ENCODE measurements around the gene TMEM205.

GRCh38 chr19:11346104-11346940 lies at the start of gene TMEM205, which contains the start of gene CCDC159:
- TF ChIP-seq EZH2 (IDR thresholded peaks at IDR 0.05; ENCODE audit: insufficient read depth, poor library complexity, severe bottlenecking) = no peak
- TF ChIP-seq EZH2phosphoT487 (IDR thresholded peaks at IDR 0.05; ENCODE audit: insufficient read depth, low read depth) = no peak
